ENCODE measurements around the gene ITPR3.
A peak's percentile ranks its signal among the peaks of the same experiment; 100 is the strongest.

The ITPR3 gene

GRCh38 chr6:33723371-33724085 lies 102.4 kb downstream of the ITPR3 start:
- no peak for DNase-seq

- no peak for DNase-seq
Measured at GRCh38 chr6:33724102-33725023, 103.2 kb downstream of the ITPR3 start.

GRCh38 chr6:33725222-33725621 lies 104.1 kb downstream of the ITPR3 start:
- DNase-seq = no peak

- DNase-seq = no peak
Measured at GRCh38 chr6:33725891-33726673, 105.0 kb downstream of the ITPR3 start.

GRCh38 chr6:33726696-33727095 lies 105.6 kb downstream of the ITPR3 start:
- DNase-seq = no peak

DNA sequence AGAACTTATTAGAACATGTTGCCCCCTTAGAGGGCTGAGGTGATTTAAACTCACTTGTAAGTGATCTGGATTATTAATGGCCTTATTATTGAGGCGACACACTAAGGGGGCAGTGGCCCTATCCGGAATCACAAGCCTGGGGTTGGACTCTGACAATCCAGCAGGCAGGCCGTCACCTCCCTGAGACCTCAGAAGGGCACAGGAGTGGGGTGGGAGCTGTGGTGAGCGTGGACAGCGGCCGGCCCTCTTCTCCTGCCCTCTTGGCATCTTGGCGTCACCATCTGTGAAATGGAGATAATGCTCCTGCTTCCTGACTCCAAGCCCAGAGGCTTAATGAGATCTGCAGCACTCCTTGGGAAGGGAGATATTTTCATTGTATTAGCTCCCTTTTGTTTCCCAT lies 106.0 kb downstream of the ITPR3 start:
- DNase-seq = no peak

DNA sequence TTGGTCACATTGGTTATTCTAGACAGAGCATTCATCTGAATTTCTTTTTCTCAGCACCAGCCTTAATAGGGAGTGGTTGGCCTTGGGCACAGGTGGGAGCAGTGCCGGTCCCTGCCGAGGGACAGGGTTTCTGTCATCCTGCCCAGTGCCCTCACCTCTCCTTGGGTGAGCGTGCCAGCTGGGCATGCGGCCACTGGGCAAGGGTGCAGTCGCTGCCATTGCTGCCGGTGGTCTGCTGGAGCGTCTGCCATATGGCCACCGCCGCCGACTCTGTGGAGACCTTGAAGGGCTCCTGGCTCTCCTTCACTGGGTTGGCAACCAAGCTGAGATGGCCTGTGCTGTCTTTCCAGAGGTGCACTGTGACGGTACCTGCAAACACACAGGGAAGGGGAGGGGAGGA lies 106.8 kb downstream of the ITPR3 start:
- no peak for DNase-seq

DNA sequence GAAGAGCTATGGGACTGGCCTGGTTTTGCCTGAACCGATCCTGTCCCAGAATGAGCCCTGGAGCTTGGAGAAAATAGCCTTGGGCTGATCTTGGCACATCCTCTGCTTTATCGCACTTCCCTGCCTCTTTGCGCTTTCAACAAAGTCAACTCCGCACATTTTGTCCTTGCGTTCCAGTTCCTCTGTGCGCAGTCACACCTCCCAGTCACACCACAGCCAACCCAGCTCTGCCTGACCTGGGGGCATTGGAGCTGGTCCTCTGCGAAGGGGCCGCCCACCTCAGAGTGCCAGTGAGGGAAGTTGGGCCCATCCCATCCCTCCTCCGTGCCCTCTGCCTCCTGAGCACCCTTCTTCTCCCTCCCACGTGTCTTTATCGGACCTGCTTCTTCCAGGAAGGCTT lies 107.3 kb downstream of the ITPR3 start:
- no peak for DNase-seq

DNA sequence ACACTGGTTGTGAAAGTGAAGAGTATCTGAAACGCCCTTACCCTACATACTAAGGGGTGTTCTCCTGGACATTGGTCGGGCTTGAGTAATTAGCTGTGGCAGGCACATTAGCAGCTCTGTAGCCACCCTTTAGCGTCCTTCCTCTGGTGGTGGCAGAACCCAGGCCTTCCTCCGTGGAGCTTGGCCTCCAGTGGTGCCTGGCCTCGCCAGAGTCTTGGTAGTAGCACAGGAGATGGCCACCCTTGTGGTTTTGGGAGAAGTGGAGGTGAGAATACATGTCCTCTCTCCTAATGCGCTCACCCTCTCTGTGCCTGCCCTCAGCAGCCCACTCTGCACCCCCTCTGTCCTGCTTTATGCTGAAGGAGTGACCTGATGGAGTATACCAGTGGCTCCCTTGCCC lies 107.9 kb downstream of the ITPR3 start:
- DNase-seq = no peak

DNA sequence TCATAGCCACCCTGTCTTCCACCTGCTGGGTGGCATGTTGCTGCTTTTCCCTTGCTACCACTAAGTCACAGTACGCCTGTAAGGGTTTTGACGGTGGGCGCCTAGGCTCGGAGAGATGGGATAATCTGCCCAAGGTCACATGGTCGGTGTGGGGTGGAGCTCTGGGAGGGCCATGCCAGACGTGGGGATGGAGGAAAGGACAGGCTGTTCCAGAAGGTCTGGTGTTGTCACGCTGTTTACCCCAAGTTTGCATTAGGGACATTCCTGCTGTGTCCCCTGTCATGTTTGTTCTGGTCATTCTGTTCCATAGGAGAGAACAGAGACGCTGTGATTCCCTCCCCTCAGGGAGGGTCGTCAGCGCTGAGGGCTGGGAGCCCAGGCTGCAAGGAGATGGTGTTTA lies 109.5 kb downstream of the ITPR3 start:
- no peak for DNase-seq

DNA sequence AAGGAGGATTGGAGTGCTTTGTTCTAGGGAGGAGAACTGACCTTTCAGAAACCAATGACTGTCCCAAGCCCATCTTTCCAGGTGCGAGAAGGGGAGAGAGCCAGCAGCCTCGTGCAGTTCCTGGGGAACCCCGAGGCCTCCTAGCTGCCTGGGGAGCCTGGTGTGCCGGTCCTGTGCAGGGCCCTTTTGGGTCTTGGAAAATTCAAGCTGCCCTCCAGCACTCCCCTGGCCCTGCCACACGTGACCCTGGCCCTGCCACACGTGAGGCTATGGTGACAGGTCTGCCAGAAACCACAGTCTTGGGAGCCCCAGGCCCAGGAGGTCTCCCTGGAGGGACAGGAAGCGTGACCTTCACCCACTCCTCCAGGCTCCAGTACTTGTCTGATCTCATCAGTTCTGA lies 109.9 kb downstream of the ITPR3 start:
- DNase-seq = no peak

- DNase-seq = no peak
Measured at GRCh38 chr6:33731751-33732282, 110.7 kb downstream of the ITPR3 start.

DNA sequence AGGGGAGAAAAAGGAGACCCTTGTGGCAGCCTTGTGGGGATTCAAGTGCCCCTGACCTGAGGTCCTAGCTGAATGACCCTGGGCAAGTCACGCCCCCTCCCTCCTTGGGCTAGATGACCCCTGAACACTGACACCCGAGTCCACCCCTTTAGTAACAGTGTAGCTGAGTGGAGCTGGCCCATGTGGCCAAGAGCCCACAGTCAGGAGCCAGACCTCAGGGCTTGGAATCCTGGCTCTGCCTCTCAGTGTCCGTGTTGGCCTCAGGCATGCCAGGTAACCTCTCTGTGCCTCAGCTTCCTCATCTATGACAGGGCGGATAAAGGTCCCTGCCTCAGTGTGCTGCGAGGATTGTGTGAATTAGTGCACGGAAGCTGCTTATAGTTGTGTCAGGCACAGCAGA lies 111.3 kb downstream of the ITPR3 start:
- no peak for DNase-seq

GRCh38 chr6:33732817-33733708 lies 111.9 kb downstream of the ITPR3 start:
- DNase-seq = peak; percentile 28

DNA sequence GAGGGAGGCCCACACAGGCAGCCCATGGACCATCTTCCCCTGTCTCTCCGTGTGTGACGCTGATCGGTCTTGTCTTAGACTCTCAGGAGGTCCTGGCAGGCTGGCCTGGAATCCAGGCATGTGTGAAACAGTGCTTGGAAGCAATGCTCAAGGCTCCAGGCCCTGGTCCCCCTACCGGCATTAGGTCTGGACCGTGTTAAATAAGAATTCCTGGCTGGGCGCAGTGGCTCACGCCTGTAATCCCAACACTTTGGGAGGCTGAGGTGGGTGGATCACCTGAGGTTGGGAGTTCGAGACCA lies 112.5 kb downstream of the ITPR3 start:
- DNase-seq = no peak

GRCh38 chr6:33735216-33735615 lies 114.1 kb downstream of the ITPR3 start:
- no peak for DNase-seq

GRCh38 chr6:33737267-33738026 lies 116.3 kb downstream of the ITPR3 start:
- no peak for DNase-seq

DNA sequence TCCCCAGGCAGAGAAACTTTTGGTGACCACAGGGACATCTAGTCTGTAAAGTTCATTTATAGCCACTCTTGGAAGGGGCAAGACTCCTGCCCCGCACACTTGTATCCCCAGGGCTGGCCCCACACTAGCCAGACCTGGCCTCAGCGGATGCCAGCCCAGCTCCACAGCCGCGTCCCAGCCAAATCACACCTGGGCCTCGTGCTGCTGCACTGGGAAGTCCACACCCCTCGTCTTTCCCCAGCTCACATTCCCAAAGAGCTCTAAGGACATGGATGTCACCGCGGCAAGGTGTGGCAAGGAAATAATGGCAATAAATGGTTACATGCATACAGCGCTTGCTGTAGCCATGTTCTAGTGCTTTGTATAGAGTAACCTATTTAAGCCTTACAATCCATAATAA lies 117.0 kb downstream of the ITPR3 start:
- DNase-seq = no peak

GRCh38 chr6:33738879-33739278 lies 117.8 kb downstream of the ITPR3 start:
- DNase-seq = no peak

- DNase-seq = no peak
Measured at GRCh38 chr6:33739571-33739970, 118.4 kb downstream of the ITPR3 start.

DNA sequence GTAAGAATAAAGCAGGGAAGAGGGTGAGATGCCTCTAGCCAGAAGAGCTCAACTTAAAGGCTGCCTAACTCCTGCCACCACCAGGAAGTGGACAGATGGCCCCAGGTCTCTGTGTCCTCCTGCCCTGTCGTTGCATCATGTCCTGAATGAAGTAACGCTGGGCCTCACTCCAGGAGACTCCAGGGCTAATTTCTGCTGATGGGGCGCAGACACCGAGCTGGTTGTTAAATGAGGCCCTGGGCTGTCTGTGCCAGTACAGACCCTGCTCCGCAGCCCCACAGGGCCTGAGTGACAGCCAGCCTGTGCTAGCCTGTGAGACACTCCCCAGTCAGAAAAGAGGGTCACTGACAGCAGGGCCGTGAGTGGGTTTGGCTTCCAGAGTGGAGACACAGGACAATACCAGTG lies 119.1 kb downstream of the ITPR3 start:
- peak; percentile 42 for DNase-seq

GRCh38 chr6:33740794-33741193 lies 119.7 kb downstream of the ITPR3 start:
- no peak for DNase-seq

All from DMS53 (cell line).